Measurements from ENCODE around the gene HUWE1. TPM values are rescaled to one million over a fixed set of nuclear protein-coding genes. Genes with fewer than 3 reads are reported as not detected.

Gene HUWE1
- total RNA-seq, 2 donors from 2014 or later: 102 to 169 TPM

DNA sequence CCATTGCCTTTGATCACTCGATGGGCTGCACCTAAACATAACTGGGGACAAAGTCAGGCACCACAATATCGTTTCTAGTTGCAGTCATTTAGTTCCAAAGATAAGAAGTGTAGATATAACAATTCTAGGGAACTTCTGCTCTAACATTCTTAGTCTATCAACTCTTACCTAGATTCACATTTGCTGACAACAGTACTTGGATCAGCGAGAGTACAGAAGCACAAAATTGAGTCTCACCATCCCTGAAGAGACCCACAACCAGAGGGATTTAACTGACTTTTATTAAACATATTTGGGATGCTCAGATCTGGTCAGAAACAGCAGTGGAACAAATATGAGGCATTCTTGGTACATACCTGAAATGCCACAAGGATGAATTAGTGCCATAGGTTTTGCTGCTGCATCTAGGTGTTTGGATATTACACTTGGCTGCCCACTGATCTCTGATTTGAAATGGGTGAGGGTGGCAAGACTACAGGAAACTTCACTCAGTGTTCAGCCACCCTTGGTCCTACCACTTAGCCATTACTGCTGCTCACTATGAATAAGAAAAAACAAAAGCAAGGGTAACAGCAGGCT lies 28.9 kb upstream of the HUWE1 start:
- no peaks in the 10 kb centered on the region for H3K4me1 ChIP-seq (ENCODE audit: control insufficient read depth in 1 of 2, low read depth in 2 of 2)
- TF ChIP-seq, protein P1, sequence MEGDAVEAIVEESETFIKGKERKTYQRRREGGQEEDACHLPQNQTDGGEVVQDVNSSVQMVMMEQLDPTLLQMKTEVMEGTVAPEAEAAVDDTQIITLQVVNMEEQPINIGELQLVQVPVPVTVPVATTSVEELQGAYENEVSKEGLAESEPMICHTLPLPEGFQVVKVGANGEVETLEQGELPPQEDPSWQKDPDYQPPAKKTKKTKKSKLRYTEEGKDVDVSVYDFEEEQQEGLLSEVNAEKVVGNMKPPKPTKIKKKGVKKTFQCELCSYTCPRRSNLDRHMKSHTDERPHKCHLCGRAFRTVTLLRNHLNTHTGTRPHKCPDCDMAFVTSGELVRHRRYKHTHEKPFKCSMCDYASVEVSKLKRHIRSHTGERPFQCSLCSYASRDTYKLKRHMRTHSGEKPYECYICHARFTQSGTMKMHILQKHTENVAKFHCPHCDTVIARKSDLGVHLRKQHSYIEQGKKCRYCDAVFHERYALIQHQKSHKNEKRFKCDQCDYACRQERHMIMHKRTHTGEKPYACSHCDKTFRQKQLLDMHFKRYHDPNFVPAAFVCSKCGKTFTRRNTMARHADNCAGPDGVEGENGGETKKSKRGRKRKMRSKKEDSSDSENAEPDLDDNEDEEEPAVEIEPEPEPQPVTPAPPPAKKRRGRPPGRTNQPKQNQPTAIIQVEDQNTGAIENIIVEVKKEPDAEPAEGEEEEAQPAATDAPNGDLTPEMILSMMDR (IDR thresholded peaks at IDR 0.05): no peak
- H3K9me3 ChIP-seq: no peaks in the 10 kb centered on the region
- H3K36me3 ChIP-seq: no peaks in the 10 kb centered on the region
- no peaks in the 10 kb centered on the region for H3K27me3 ChIP-seq (replicated peaks; ENCODE audit: insufficient read depth)
- no peak overlapping the region for H3K4me3 ChIP-seq
- DNase-seq (ENCODE audit: low spot score): no peak
- no peak for ATAC-seq (ENCODE audit: insufficient number of reproducible peaks, low FRiP score, low read depth)
- no peak overlapping the region for H3K27ac ChIP-seq

DNA sequence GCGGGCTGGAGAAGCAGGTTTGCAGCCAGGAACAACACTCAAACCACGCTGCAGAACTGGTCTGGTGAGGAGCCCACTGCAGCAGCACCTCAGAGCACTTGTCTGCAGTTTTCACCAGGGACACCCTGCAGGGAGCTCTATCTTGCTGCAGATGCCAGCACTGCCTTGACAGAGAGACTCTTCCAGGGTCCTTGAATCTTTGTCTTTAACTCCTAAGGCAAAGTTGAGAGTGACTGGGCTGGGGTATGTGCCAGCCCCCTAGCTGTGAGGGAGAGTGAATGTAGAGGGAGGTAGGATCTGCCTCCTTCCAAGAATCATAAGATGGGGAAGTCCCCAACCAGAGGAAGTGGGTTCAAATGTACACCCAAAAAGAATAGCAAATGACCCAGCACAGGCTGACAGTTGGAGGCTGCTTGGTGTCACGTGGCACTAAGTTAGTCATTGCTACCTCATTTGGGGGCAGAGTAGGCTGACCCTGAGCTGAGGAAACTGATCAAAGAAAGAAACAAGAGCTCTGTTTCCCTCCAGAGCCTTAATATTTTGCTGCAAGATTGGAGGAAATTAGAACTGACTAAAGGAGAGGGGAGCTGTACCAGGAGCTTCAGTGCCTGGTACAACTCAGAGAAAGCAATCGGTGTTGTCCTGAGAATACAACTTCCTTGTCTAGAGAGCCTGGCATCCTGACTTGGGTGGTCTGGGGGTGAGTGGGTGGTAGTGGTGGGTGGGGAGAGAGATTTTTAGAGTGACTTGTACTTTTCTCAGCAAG lies 28.2 kb upstream of the HUWE1 start:
- no peaks in the 10 kb centered on the region for H3K36me3 ChIP-seq
- DNase-seq (ENCODE audit: low spot score) (no peak), ATAC-seq (ENCODE audit: insufficient number of reproducible peaks, low FRiP score, low read depth) (no peak)
- TF ChIP-seq, protein P1 (IDR thresholded peaks at IDR 0.05): no peak
- no peaks in the 10 kb centered on the region for H3K4me1 ChIP-seq (ENCODE audit: control insufficient read depth in 1 of 2, low read depth in 2 of 2)
- no peak overlapping the region for H3K27ac ChIP-seq
- H3K4me3 ChIP-seq: no peak overlapping the region
- H3K9me3 ChIP-seq: no peaks in the 10 kb centered on the region
- H3K27me3 ChIP-seq (replicated peaks; ENCODE audit: insufficient read depth): no peaks in the 10 kb centered on the region

DNA sequence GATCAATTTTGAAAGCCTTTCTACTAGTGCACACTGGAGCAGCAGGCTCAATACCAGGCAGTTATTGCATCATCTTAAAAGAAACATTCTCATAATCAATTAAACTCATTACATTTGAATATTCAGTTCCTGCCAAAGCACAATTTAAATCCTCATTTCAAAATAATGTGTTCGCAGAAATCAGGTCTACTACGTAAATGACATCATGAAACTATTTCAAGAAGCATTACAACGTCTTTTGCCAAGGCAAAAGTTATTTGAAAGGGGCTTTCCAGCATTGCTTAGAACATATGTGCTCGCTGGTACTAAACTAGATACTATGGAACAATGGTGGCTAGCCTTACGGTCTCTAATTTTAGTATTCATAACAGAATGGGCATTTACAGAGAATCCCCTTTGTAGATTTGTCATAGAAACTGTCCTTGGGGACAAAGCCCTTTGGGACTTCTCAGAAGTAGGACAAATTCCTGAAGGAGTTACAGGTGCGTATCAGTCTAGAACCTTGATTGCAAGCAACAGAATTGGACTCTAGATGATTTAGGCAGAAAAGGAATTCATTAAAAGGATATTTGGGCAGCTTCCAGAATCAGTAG lies 27.6 kb upstream of the HUWE1 start:
- DNase-seq (ENCODE audit: low spot score) (no peak), ATAC-seq (ENCODE audit: insufficient number of reproducible peaks, low FRiP score, low read depth) (no peak)
- TF ChIP-seq, protein P1 (IDR thresholded peaks at IDR 0.05): no peak
- Histone ChIP-seq H3K36me3 (no peaks in the 10 kb centered on the region), H3K27ac (no peak overlapping the region), H3K9me3 (no peaks in the 10 kb centered on the region), H3K27me3 (replicated peaks; ENCODE audit: insufficient read depth) (no peaks in the 10 kb centered on the region), H3K4me3 (no peak overlapping the region), H3K4me1 (ENCODE audit: control insufficient read depth in 1 of 2, low read depth in 2 of 2) (no peaks in the 10 kb centered on the region)

DNA sequence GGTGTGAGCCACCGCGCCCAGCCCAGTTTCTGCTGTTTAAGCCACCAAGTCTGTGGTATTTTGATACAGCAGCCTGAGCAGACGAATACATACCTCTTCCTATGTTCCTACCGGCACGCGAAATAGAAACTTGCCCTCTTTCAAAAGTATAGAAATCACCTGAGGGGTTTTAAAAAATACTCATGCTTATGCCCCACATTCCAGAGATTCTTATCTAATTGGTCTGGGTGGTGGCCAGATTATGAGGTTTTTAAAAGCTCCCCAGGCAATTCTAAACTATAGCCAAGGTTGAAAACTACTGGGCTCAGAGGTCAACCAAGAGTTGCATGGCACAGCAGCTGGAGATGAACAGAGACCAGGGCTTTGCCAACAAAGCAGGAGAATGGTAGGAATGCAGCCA lies 24.9 kb upstream of the HUWE1 start:
- no peak for DNase-seq (ENCODE audit: low spot score)
- TF ChIP-seq, protein P1 (IDR thresholded peaks at IDR 0.05): no peak
- ATAC-seq (ENCODE audit: insufficient number of reproducible peaks, low FRiP score, low read depth): no peak
- H3K4me3 ChIP-seq: no peak overlapping the region
- H3K27me3 ChIP-seq (replicated peaks; ENCODE audit: insufficient read depth): no peaks in the 10 kb centered on the region
- no peaks in the 10 kb centered on the region for H3K9me3 ChIP-seq
- no peaks in the 10 kb centered on the region for H3K36me3 ChIP-seq
- H3K4me1 ChIP-seq (ENCODE audit: control insufficient read depth in 1 of 2, low read depth in 2 of 2): no peaks in the 10 kb centered on the region
- H3K27ac ChIP-seq: no peak overlapping the region

DNA sequence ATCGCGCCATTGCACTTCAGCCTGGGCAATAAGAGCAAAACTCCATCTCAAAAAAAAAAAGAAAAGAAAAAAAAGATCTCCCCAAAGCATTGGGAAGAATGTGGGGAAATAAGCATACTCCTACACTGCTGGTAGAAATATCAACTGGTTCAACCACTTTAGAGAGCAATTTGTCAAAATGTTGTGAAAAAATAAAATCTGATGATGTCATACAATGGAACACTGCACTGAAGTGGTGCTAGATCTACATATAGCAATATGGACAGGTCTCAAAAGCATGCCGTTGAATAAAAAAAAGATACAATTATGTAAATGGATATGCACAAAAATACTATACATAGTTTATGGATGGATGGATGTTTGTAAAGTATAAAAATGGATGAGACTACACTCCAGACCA lies 18.3 kb upstream of the HUWE1 start:
- DNase-seq (ENCODE audit: low spot score) (no peak), ATAC-seq (ENCODE audit: insufficient number of reproducible peaks, low FRiP score, low read depth) (no peak)
- H3K9me3 ChIP-seq: no peaks in the 10 kb centered on the region
- H3K36me3 ChIP-seq: no peaks in the 10 kb centered on the region
- H3K4me3 ChIP-seq: no peak overlapping the region
- TF ChIP-seq, protein P1 (IDR thresholded peaks at IDR 0.05): no peak
- H3K4me1 ChIP-seq (ENCODE audit: control insufficient read depth in 1 of 2, low read depth in 2 of 2): no peaks in the 10 kb centered on the region
- no peak overlapping the region for H3K27ac ChIP-seq
- no peaks in the 10 kb centered on the region for H3K27me3 ChIP-seq (replicated peaks; ENCODE audit: insufficient read depth)
